ENCODE data around the gene PSPH.

The PSPH gene

DNA sequence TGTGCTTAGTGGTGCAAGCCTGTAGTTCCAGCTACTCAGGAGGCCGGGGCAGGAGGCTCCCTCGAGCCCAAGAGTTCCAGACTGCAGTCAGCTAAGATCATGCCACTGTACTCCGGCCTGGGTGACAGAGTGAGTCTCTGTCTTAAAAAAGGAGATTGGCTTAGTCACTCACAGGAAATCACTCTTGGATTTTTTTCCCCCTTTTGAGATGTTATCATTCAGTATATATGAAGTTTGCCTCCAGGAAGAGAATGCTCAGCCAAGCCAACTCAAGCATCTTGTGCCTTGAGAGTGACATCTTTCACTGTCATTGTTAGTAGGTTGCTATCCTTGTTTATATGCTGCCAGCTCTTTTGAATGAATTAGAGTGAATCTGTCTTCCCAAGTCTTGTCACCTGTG, 58.9 kb downstream of the PSPH start:
- ATAC-seq, result no peak
- Mint-ChIP-seq H3K36me3 (peaks cover 72% of the 10 kb centered on the region), H3K4me3 (no peak overlapping the region), H3K4me1 (no peaks in the 10 kb centered on the region), H3K9me3 (no peaks in the 10 kb centered on the region), H3K27ac (no peak overlapping the region)
- DNase-seq (ENCODE audit: low spot score in 2 of 2), result no peak

DNA sequence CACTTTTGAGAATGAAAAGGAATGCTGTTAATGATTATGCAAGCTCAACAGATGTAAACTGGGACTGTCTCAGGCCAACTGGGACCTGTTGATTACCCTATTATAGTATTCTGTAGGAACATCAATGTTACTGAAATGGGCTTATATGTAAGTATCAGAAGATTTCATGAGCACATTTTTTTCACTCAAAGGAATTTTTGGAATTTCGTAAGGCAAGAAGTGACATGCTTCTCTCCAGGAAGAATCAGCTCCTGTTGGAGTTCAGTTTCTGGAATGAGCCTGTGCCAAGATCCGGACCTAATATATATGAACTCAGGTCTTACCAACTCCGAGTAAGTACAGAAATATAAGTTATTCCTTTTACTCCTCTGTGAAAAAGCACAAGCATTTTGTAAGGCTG, 67.7 kb downstream of the PSPH start:
- Mint-ChIP-seq H3K9me3 (no peaks in the 10 kb centered on the region), H3K27ac (no peak overlapping the region), H3K4me3 (no peak overlapping the region), H3K4me1 (peaks cover 4% of the 10 kb centered on the region), H3K36me3 (peaks cover 93% of the 10 kb centered on the region)
- ATAC-seq (no peak), DNase-seq (ENCODE audit: low spot score in 2 of 2) (no peak)

DNA sequence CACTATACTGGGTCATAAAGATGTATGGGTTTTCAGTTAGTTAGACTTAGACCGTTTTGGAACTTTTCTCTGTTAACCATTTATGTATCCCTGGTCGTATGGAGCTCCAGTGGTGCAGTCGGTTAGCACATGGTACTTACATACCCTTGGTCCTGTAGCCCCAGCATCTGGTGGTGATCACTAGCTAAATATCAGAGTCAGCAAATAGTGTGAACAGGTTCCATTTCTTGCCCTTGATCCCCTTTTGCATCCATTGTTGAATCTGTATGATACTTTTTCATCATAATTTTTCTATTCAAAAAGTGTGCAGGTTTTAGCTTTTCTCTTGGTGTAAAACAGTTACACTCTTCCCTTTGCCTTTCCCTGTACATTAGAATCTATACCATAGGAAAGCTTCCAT, 71.0 kb downstream of the PSPH start:
- Mint-ChIP-seq H3K36me3 (peaks cover 79% of the 10 kb centered on the region), H3K4me1 (peaks cover 7% of the 10 kb centered on the region), H3K4me3 (no peak overlapping the region), H3K27ac (no peak overlapping the region), H3K9me3 (no peaks in the 10 kb centered on the region)
- no peak for DNase-seq (ENCODE audit: low spot score in 2 of 2)
- ATAC-seq, result no peak

DNA sequence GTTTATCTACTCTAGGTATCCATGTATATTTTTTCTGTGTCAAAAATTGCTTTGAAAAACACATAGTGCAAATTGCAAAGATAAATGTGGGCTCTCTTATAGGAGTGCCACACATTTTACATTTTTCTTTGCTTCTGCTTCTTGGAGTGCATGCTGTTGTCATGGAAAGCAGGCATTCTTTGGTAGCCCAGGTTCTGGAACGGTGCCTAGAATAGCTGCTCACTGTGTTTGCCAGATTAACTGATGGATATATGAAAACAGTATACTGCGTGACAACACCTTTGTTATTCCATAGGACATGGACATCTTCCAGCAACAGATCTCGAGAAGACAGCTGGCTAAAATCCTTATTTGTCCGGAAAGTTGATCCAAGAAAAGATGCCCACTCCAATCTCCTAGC, 73.4 kb downstream of the PSPH start:
- Mint-ChIP-seq H3K36me3 (peaks cover 55% of the 10 kb centered on the region), H3K4me3 (no peak overlapping the region), H3K27ac (peak overlapping the region; percentile 18), H3K9me3 (no peaks in the 10 kb centered on the region), H3K4me1 (peaks cover 13% of the 10 kb centered on the region)
- DNase-seq (ENCODE audit: low spot score in 2 of 2) (no peak), ATAC-seq (no peak)

DNA sequence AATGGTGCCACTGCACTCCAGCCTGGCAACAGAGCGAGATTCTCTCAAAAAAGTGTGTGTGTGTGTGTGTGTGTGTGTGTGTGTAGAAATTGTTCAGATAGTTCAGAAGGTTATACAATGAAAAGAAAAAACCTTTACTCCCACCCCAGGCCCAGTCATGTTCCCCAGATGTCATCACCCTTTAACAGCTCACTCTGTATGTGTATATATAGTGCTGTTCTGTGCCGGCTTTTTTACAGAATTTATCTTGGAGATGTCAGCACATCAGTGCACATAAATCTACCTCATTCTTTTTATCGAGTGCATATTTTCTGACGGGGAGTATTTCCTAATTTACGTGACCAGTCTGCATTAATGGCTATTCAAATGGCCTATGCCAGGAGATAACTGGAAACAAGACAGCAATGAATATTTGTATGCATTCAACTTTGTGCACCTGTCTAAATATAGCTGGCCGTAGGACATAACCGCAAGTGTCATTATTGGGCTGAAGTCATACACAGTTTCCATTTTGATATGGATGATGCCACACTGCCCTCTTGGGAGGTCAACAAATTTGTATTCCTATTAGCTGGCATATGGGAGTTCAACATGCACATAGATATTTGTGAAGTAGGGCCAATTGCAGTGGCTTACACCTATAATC, 75.1 kb downstream of the PSPH start:
- Mint-ChIP-seq H3K4me1 (peaks cover 17% of the 10 kb centered on the region), H3K36me3 (peaks cover 38% of the 10 kb centered on the region), H3K4me3 (no peak overlapping the region), H3K9me3 (no peaks in the 10 kb centered on the region), H3K27ac (no peak overlapping the region)
- ATAC-seq, result no peak
- DNase-seq (ENCODE audit: low spot score in 2 of 2), result no peak

DNA sequence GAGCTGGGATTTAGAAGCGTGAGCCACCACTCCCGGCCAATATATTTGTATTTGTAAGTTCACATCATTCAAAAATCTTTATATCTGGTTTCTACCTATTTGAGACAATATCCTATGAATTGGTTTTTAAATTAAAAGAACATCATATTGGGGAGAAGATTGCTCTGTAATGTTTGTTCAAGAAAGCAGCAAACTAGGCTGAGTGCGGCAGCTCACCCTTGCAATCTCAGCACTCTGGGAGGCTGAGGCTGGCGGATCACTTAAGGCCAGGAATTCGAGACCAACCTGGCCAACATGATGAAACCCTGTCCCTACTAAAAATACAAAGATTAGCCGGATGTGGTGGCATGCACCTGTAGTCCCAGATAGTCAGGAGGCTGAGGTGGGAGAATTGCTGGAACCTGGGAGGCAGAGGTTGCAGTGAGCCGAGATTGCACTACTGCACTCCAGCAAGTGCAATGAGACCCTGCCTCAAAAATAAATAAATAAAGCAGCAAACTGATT, 77.4 kb downstream of the PSPH start:
- no peaks in the 10 kb centered on the region for H3K9me3 Mint-ChIP-seq
- H3K27ac Mint-ChIP-seq, result no peak overlapping the region
- H3K36me3 Mint-ChIP-seq, result peaks cover 32% of the 10 kb centered on the region
- peaks cover 35% of the 10 kb centered on the region for H3K4me1 Mint-ChIP-seq
- ATAC-seq, result no peak
- no peak for DNase-seq (ENCODE audit: low spot score in 2 of 2)
- H3K4me3 Mint-ChIP-seq, result no peak overlapping the region

DNA sequence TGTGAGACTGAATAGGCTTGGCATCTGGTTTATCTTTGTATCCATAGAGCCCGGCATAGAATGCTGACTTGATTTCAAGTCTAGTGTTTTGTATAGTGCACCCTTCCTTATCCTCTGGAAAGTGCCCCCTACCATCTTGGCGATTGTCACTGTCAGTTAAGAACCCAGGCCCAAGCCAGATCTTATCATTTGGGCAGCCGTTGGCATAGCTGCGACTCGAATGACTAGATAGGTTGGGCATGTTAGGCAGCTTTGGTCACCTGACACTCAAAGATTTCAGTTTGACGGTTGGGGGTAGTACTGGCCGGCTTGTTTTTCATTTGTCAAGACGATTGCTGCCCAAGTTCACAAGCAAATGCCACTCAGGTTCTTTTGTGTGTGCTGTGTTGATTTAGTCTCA, 80.3 kb downstream of the PSPH start:
- peaks cover 47% of the 10 kb centered on the region for H3K4me1 Mint-ChIP-seq
- peak overlapping the region; percentile 29 for H3K27ac Mint-ChIP-seq
- H3K4me3 Mint-ChIP-seq, result no peak overlapping the region
- ATAC-seq, result no peak
- no peak for DNase-seq (ENCODE audit: low spot score in 2 of 2)
- H3K9me3 Mint-ChIP-seq, result no peaks in the 10 kb centered on the region
- H3K36me3 Mint-ChIP-seq, result peaks cover 25% of the 10 kb centered on the region

DNA sequence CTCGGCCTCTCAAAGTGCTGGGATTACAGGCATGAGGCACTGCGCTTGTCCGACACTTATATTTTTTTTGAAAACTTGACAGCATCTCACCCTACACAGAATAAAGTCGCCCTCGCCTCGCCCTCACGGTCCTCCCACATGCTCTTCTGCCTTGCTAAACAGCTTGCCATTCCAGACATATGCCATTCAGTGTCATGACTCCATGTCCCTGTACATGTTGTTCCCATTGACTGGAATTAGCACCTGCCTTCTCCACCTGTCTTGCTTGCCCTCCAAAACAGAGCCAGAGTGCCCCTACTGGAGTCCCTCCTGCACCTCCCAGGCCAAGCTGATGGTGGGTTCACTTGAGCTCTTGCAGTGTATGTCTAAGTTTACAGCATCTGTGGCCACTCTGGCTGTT, 80.7 kb downstream of the PSPH start:
- no peak for ATAC-seq
- H3K9me3 Mint-ChIP-seq, result no peaks in the 10 kb centered on the region
- peaks cover 47% of the 10 kb centered on the region for H3K4me1 Mint-ChIP-seq
- DNase-seq (ENCODE audit: low spot score in 2 of 2), result no peak
- H3K27ac Mint-ChIP-seq, result peak overlapping the region; percentile 29
- peaks cover 25% of the 10 kb centered on the region for H3K36me3 Mint-ChIP-seq
- no peak overlapping the region for H3K4me3 Mint-ChIP-seq

DNA sequence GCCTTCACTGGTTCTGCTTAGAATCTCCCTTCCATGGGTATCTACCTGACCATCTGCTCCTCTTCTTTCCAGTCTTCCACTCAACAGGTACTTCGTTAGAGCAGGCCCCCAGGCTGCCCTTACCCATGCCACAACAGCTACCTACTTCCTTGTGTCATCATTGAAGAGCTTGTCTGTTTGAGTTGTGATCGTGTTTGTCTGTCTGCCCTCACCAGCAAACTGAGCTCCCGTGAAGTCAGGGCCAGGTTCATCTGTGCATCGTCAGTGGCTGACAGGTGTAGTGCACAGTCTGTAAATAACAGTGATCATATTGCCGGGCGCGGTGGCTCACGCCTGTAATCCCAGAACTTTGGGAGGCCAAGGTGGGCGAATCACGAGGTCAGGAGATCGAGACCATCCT, 81.9 kb downstream of the PSPH start:
- DNase-seq (ENCODE audit: low spot score in 2 of 2), result no peak
- Mint-ChIP-seq H3K4me1 (peaks cover 37% of the 10 kb centered on the region), H3K9me3 (no peaks in the 10 kb centered on the region), H3K4me3 (no peak overlapping the region), H3K27ac (peak overlapping the region; percentile 74), H3K36me3 (peaks cover 25% of the 10 kb centered on the region)
- no peak for ATAC-seq

DNA sequence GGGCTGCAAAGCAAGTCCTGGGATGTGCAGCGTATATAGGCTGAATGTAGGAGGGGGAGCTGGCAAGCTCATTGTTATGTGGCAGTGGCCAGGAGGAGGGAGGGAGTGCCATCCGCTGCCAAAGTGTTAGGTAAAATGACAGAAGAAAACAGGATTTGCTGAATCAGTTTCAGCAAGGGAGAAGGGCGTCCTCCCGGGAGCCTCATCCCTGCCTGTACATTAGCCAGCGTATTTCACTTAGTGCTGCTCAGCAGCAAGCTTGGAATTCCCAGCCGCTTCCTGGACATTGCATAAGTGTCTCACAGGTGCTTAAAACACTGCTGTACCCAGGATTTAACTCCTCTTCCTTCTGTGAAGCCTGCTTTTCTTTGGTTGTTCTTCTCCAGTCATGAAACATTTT, 84.4 kb downstream of the PSPH start:
- Mint-ChIP-seq H3K9me3 (no peaks in the 10 kb centered on the region), H3K36me3 (peaks cover 25% of the 10 kb centered on the region), H3K27ac (peak overlapping the region; percentile 10), H3K4me1 (peaks cover 49% of the 10 kb centered on the region), H3K4me3 (no peak overlapping the region)
- ATAC-seq (no peak), DNase-seq (ENCODE audit: low spot score in 2 of 2) (no peak)

DNA sequence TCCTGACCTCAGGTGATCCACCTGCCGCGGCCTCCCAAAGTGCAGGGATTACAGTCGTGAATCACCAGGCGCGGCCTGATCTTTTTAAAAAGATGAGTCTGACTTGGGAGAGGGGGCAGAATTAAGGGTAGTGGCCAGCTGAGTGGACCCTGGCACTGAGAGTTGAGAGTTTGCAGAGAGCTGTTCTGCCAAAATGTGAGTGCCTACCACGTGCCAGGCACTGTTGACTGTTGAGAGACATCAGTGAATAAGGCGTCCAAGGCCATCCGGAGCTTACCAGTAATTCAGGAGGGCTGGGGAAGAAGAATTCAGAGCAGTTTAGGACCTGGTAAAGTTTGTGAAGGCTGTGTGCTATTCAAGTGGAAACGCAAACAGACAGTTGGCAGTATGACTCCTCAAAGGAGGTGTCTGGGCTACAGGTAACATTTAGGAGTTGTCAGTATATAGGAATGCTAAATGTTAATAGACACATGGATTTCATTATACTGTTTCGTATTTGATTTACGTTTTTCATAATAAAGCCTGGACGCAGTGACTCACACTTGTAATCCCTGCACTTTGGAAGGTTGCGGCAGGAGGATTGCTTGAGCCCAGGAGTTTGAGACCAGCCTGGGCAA, 85.3 kb downstream of the PSPH start:
- ATAC-seq (no peak), DNase-seq (ENCODE audit: low spot score in 2 of 2) (no peak)
- H3K9me3 Mint-ChIP-seq, result no peaks in the 10 kb centered on the region
- H3K27ac Mint-ChIP-seq, result peak overlapping the region; percentile 86
- H3K36me3 Mint-ChIP-seq, result peaks cover 25% of the 10 kb centered on the region
- peaks cover 44% of the 10 kb centered on the region for H3K4me1 Mint-ChIP-seq
- H3K4me3 Mint-ChIP-seq, result peak overlapping the region; percentile 73

DNA sequence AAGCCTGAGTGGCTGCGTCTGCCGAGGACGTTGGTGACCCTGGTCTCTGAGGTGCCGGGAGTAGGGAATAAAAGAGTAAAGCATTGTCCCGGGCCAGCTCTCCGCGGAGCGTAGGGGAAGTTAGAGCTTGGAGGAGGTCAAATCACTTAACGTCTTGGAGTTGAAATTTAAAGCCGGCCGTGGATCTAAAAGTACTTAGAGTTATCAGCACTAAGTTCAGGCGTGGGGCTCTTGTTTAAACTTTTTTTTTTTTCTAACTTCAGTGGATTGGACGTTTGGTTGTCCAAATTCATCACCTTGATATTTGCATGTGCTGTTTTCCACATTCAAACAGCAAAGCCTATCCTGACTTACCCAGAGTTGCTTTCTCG, 86.2 kb downstream of the PSPH start:
- Mint-ChIP-seq H3K4me1 (peaks cover 36% of the 10 kb centered on the region), H3K27ac (peak overlapping the region; percentile 86), H3K4me3 (peak overlapping the region; percentile 73), H3K9me3 (no peaks in the 10 kb centered on the region), H3K36me3 (peaks cover 17% of the 10 kb centered on the region)
- DNase-seq (ENCODE audit: low spot score in 2 of 2) (no peak), ATAC-seq (no peak)

DNA sequence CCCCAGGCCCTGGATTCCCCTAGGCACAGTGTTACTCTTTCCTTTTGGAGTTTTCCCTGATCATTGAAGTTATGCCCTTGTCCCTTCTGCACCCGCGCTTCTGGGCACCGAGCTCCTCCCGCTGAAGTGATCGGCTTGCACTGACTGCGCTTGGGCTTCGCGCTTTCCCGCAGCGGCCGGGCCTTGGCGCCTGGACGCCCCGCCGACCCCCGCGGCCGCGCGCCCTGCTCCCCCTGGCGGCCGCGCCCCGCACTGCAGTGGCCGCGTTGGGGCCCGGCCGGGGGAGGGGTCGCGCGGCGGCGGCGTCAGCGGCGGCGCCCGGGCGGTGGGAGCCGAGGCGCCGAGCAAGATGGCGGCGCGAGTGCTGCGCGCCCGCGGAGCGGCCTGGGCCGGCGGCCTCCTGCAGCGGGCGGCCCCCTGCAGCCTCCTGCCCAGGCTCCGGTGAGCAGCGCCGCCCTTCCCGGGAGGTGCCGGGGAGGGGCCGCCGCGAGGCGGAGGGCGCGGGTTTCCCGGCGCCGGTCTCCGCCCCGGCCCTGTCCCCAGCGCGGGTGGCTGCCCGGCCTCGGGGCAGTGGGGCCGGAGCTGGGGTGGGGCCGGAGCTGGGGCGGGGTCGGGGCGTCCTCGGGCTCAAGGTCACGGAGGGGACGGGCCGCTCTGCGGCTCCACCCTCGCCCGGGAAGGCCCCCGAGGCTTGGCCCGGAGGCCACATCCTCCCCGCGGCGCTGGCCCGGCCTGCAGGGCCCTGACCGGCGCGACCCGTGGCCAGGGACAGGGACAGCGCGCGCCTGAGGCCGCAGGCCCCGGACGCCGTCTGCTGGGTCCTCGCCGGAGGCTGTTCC, 86.8 kb downstream of the PSPH start, which contains the start of gene NIPSNAP2:
Gene NIPSNAP2 (plus strand): TSS at position 325 of the 839 bp plus-strand sequence. CDS start 25 bp downstream, at position 350.
- Mint-ChIP-seq H3K27ac (peak within 1 kb of the TSS; percentile 92), H3K4me3 (peak within 1 kb of the TSS; percentile 73), H3K36me3 (peaks cover 11% of the 10 kb centered on the region), H3K9me3 (no peaks in the 10 kb centered on the region), H3K4me1 (peaks cover 31% of the 10 kb centered on the region)
- ATAC-seq, result peak; percentile 91
- peak; percentile 82 to 83 for DNase-seq (ENCODE audit: low spot score in 2 of 2)

DNA sequence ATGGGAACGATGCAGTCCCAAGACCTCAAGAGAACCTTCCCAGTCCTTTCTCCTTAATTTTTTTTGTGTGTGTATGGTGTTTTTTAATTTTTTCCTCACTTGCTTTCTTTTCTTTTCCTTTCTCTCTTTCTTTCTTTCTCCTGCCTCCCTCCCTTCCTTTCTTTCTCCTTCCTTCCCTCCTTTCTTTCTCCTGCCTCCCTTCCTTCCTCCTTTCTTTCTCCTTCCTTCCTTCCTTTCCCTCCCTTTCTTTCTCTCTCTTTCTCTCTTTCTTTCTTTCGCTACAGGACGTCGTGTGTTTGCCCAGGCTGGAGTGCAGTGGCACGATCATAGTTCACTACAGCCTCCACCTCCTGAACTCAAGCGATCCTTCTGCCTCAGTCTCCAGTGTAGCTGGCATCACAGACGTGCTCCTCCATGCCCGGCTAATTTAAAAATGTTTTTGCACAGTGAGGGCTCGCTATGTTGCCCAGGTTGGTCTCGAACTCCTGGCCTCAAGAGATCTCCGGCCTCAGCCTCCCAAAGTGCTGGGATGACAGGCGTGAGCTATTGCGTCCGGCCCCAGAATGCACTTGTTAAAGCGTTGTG, 87.6 kb downstream of the PSPH start:
- H3K36me3 Mint-ChIP-seq, result peaks cover 8% of the 10 kb centered on the region
- no peaks in the 10 kb centered on the region for H3K9me3 Mint-ChIP-seq
- ATAC-seq (no peak), DNase-seq (ENCODE audit: low spot score in 2 of 2) (no peak)
- peak overlapping the region; percentile 61 for H3K4me3 Mint-ChIP-seq
- H3K4me1 Mint-ChIP-seq, result peaks cover 23% of the 10 kb centered on the region
- peak overlapping the region; percentile 92 for H3K27ac Mint-ChIP-seq

DNA sequence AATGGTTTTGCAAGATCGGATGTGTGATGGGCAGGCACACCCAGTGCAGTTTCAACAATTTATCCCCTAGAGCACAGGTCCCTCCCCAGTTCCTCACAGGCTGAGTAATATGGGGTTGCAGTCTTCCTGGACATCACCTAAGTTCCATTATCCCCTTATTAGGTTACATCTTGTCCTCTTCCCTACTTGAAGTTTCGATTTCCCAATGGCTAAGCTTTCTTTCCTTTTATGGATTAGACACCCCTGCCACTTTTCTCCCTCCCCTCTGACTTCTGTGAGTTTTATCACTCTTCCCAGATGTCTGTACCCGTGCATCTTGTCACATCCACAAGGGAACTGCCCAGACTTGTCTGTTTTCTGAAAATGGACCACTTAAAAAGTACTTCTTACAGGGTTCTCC, 89.2 kb downstream of the PSPH start:
- H3K4me3 Mint-ChIP-seq, result no peak overlapping the region
- H3K4me1 Mint-ChIP-seq, result peaks cover 23% of the 10 kb centered on the region
- ATAC-seq, result no peak
- peak overlapping the region; percentile 79 for H3K27ac Mint-ChIP-seq
- peaks cover 8% of the 10 kb centered on the region for H3K36me3 Mint-ChIP-seq
- no peak for DNase-seq (ENCODE audit: low spot score in 2 of 2)
- no peaks in the 10 kb centered on the region for H3K9me3 Mint-ChIP-seq

Measured in stimulated activated effector memory CD8-positive, alpha-beta T cell treated with anti-CD3 and anti-CD28 coated beads, Interleukin-12 subunit alpha, Interleukin-12 subunit beta, amount 100 ng/mL, for 72 hours (primary cell).